Upper lobe of left lung (tissue), 4 donors: ENCODE data around the gene PSME2.

ENCODE experiments used
- CTCF ChIP-seq, 6 experiments: fragments of 450-650 bp in 4 of 6; fragments of 200-600 bp in 2 of 6; sonication (generic) in 2 of 6; IDR thresholded peaks; one replicate each; pipeline ENCODE4 v1.5.1; 2016 to 2019; ENCODE audit warnings: antibody characterized with exemption in 6 of 6
- EP300 ChIP-seq, 4 donors: sonication (generic); formaldehyde crosslinking; IDR thresholded peaks; one replicate each; pipeline ENCODE4 v1.5.1; 2017; ENCODE audit warnings: antibody characterized with exemption in 4 of 4, control low read depth in 2 of 4
- POLR2A ChIP-seq, 4 donors: fragments of 450-650 bp; IDR thresholded peaks; one replicate each; pipeline ENCODE4 v1.5.1; 2016 to 2017; ENCODE audit warnings: antibody characterized with exemption in 4 of 4, mild to moderate bottlenecking in 2 of 4
- POLR2AphosphoS5 ChIP-seq, 2 donors: sonication (generic); formaldehyde crosslinking; IDR thresholded peaks; one replicate each; pipeline ENCODE4 v1.5.1; 2017; ENCODE audit warnings: antibody characterized with exemption in 2 of 2

GRCh38 chr14:24116128-24116814 is 30.1 kb downstream of the PSME2 start:
- TF ChIP-seq POLR2A (IDR thresholded peaks at IDR 0.05) (no peak), CTCF (IDR thresholded peaks at IDR 0.05) (no peak), EP300 (IDR thresholded peaks at IDR 0.05) (no peak), POLR2AphosphoS5 (IDR thresholded peaks at IDR 0.05) (no peak)
